Esophagus (tissue), 2 donors: Measurements from ENCODE around the gene TGFBRAP1. TPM values are rescaled to one million over a fixed set of nuclear protein-coding genes. Genes with fewer than 3 reads are reported as not detected.

Source experiments
- H3K27ac ChIP-seq, 2 donors: one replicate each; pipeline ENCODE4 v1.5.1; 2013; ENCODE audit warnings: low read depth in 2 of 2, mild to moderate bottlenecking in 2 of 2, inconsistent platforms in 1 of 2, low read length in 1 of 2, moderate library complexity in 1 of 2
- H3K27me3 ChIP-seq, 2 donors: one replicate each; pipeline ENCODE4 v1.6.1; 2013; ENCODE audit warnings: low read length in 2 of 2, control low read depth in 1 of 2, mild to moderate bottlenecking in 1 of 2; ENCODE audit not compliant: insufficient read depth in 2 of 2, control insufficient read depth in 1 of 2
- H3K36me3 ChIP-seq, 2 donors: one replicate each; pipeline ENCODE4 v1.6.1; 2013; ENCODE audit warnings: low read length in 1 of 2; ENCODE audit not compliant: control insufficient read depth in 2 of 2, insufficient read depth in 2 of 2
- H3K4me1 ChIP-seq, 2 donors: one replicate each; pipeline ENCODE4 v1.6.1; 2013; ENCODE audit warnings: low read length in 1 of 2; ENCODE audit not compliant: control insufficient read depth in 2 of 2, insufficient read depth in 2 of 2
- H3K4me3 ChIP-seq, 2 donors: one replicate each; pipeline ENCODE4 v1.5.1; 2013; ENCODE audit warnings: low read length in 2 of 2, mild to moderate bottlenecking in 2 of 2, low read depth in 1 of 2, moderate library complexity in 1 of 2
- H3K9me3 ChIP-seq, 2 donors: one replicate each; pipeline ENCODE4 v1.6.1; 2013; ENCODE audit warnings: mild to moderate bottlenecking in 2 of 2, low read depth in 1 of 2, low read length in 1 of 2, moderate library complexity in 1 of 2; ENCODE audit not compliant: control insufficient read depth in 2 of 2, insufficient read depth in 1 of 2
- WGBS, 2 donors: extraction: QIAGEN DNeasy Blood & Tissue Kit; methylation state at CpG; one replicate each; pipeline ENCODE4 v1.1.7; 2013; 5-methylcytosine and 5-hydroxymethylcytosine counted together
- polyA plus RNA-seq, 2 donors: library from polyadenylated mRNA; stranded (reverse); fragments of 200-250 nt; gene quantifications; one replicate each; pipeline ENCODE4 v1.2.3, GENCODE V29; 2013
- donor health status: healthy with polysubstance abuse.
- donor health status: Bipolar disorder and iron deficiency.

Gene TGFBRAP1
- polyA plus RNA-seq, 2 donors: 2.3 to 5.3 TPM

DNA sequence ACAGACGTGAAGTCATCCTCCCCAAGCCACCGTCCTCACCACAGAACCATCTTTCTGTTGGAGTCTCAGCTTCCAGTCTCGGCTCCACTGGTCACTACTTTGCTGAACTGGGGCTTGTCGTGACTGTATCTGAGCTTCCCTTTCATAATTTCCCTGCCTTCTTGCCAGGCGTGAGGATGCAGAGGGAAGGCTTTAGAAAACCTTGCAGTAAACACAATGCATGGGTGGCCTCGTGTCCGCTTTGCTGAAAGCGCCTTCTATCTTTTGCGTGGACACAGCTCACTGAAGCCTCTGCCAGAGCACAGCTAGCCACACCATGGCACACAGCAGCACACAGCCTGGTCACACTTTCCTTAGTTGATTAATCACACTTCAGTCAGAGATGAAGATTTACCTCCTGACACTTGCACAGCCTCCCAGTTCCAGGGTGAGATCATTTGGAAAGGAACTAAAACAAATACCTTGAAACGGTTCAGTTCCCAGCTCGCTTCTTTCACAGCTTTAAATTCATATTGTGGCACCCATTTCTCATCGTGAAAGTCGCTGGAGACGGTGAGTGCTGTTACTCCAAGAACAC lies 90.8 kb downstream of the TGFBRAP1 start:
- Histone ChIP-seq H3K4me1 (no peaks in the 10 kb centered on the region), H3K4me3 (no peak overlapping the region), H3K36me3 (no peaks in the 10 kb centered on the region), H3K9me3 (no peaks in the 10 kb centered on the region), H3K27me3 (no peaks in the 10 kb centered on the region), H3K27ac (no peak overlapping the region)
- 68 to 71% methylated on average over 14 of the region's 14 CpGs for WGBS, 2 donors

DNA sequence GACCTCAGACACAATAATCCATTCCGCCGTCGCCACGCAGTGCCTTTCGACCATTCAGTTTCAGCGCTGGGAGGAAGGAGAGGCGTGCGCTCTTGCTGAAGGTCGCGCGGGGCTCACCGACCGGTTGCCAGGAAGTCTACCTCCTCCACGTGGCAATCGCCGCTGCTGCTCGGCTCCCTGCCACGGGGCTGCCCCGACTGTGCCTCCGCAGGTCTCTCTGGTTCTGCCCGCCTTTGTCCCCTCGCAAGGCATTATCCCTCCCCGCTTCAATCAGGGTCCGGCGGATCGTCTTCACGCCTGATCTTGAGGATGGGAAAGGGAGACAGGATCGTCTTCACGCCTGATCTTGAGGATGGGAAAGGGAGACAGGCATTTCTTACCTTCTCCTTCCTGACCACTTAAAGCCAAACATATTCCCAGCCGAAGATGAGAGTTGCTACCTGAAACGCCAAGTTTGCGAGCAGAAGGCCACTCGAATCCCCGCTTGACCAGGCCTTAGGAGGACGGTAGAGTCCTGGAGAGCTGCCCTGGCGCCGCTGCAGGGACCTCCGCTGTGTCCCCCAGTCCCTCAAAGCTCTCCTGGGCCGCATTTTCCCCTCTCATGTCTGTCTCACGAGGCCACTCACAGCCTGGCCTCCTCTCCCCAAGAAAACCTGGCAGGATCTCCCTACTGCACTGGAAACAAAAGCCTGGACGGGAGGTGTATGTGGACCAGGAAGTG lies 92.3 kb downstream of the TGFBRAP1 start:
- WGBS, 2 donors: 62 to 73% methylated on average over 41 of the region's 41 CpGs
- Histone ChIP-seq H3K27me3 (no peaks in the 10 kb centered on the region), H3K4me1 (no peaks in the 10 kb centered on the region), H3K4me3 (no peak overlapping the region), H3K36me3 (no peaks in the 10 kb centered on the region), H3K27ac (no peak overlapping the region), H3K9me3 (no peaks in the 10 kb centered on the region)

DNA sequence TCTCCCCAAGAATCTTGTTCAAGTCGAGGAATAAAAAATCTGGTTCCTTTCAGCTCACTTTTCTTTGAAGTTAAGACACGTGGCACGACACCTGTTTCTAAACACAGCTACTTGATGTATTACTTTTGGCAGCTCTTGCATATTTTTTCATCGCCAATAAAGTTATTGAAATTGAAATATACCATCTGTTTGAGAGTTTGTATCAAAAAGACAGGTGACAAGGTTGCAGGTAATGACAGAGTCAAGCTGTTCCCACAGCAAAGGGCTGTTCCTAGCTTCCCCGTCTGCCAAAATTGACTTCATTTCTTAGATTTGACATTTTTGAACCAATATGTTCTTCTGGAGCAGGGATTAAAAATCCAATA lies 93.5 kb downstream of the TGFBRAP1 start:
- Histone ChIP-seq H3K27me3 (no peaks in the 10 kb centered on the region), H3K4me3 (no peak overlapping the region), H3K9me3 (no peaks in the 10 kb centered on the region), H3K36me3 (no peaks in the 10 kb centered on the region), H3K4me1 (no peaks in the 10 kb centered on the region), H3K27ac (no peak overlapping the region)
- WGBS, 2 donors: 31 to 37% methylated on average over 5 of the region's 5 CpGs

DNA sequence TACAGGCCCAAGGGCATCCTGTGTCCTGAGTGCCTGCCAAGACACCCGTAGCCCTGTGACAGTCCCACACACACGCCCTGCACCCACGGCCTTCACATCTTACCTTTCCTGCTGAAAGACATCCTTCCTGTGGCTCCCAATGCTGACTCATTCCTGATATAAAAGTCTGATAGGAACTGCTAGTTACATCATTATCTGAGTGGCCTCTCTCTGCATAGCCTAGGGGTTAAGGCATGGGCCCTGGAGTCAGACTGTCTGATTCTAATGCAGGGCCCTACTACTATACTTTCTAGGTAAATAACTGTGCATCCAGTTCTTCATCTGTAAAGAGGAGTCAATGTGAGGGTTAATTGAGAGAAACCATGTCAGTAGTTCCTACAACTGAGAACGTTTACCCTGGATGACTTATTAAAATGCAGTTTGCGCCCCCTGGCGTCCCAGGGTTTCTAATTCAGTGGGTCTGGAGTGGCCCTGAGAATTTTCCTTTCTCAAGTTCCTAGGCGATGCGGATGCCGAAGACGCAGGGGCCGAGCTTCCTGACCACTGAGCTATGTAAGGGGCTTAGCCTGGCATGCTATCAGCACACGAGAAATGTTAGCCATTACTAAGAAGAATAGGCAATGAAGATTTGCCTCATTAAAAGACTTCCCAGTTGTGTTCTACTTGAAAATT lies 94.0 kb downstream of the TGFBRAP1 start:
- WGBS, 2 donors: 8 to 10% methylated on average over 12 of the region's 12 CpGs
- Histone ChIP-seq H3K36me3 (no peaks in the 10 kb centered on the region), H3K27ac (no peak overlapping the region), H3K9me3 (no peaks in the 10 kb centered on the region), H3K27me3 (no peaks in the 10 kb centered on the region), H3K4me1 (no peaks in the 10 kb centered on the region), H3K4me3 (no peak overlapping the region)

DNA sequence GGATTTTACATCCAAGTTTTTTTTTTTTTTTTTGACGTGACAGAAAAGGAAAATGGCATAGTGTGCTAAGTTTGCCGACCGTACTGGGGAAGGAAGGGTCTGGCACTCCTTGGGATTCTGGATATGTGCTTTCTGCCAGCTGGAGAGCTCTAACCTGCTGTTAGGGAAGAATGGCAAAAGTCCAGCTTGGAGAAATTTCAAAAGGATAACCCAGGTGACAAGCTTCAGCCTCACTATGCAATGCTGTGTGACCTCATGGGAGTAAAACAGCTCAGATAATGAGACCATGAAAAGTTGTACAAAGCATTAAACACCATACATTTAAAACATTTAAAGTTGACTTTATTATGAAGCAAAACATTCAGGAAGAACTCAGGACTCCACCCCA lies 98.3 kb downstream of the TGFBRAP1 start:
- 46 to 75% methylated on average over 3 of the region's 3 CpGs for WGBS, 2 donors
- Histone ChIP-seq H3K4me3 (no peak overlapping the region), H3K27me3 (no peaks in the 10 kb centered on the region), H3K9me3 (no peaks in the 10 kb centered on the region), H3K36me3 (no peaks in the 10 kb centered on the region), H3K27ac (no peak overlapping the region), H3K4me1 (no peaks in the 10 kb centered on the region)

DNA sequence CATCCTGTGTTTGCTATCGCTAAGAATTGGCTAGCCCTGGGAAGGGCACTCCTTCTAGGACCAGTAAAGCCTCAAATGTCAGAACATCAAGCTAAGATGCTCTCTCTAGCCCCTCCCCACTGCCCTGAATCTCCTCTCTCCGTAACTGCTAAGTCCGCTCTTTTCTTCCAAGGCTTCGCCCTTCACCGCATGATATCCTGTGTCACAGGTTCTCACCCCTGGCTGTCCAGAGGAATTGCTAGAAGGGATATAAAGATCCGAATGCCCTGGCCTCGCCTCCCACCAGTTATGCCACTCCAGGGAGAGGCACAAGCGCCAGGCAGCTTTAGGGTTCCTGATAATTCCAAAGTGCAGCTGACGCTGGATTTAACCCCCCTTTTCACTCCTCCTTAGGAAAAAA lies 105.1 kb downstream of the TGFBRAP1 start:
- Histone ChIP-seq H3K4me3 (no peak overlapping the region), H3K27ac (no peak overlapping the region), H3K9me3 (no peaks in the 10 kb centered on the region), H3K4me1 (no peaks in the 10 kb centered on the region), H3K36me3 (no peaks in the 10 kb centered on the region), H3K27me3 (no peaks in the 10 kb centered on the region)
- WGBS, 2 donors: 73 to 80% methylated on average over 9 of the region's 9 CpGs

DNA sequence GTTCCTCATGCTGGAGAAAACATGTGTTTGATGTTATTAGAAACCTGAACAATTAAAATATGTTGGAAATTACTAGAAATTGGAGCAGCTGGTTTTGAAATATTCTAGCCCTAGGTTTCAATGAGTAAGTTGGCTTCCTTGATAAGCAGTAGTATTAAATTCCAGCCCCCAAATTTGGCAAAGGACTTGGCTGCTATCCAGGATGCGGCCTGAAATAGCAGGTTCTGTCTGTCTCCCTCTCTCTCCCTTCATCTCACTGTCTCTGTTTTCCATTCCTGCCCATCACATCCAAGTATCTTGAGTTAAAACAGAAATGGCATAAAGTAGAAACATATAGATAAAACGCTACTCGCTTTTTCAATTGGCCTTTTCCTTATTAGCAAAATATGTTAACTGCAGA lies 108.9 kb downstream of the TGFBRAP1 start:
- no peak overlapping the region for H3K27ac ChIP-seq
- WGBS, 2 donors: 82 to 84% methylated on average over 3 of the region's 3 CpGs
- no peaks in the 10 kb centered on the region for H3K9me3 ChIP-seq
- H3K27me3 ChIP-seq: no peaks in the 10 kb centered on the region
- no peaks in the 10 kb centered on the region for H3K4me1 ChIP-seq
- H3K36me3 ChIP-seq: no peaks in the 10 kb centered on the region
- no peak overlapping the region for H3K4me3 ChIP-seq

DNA sequence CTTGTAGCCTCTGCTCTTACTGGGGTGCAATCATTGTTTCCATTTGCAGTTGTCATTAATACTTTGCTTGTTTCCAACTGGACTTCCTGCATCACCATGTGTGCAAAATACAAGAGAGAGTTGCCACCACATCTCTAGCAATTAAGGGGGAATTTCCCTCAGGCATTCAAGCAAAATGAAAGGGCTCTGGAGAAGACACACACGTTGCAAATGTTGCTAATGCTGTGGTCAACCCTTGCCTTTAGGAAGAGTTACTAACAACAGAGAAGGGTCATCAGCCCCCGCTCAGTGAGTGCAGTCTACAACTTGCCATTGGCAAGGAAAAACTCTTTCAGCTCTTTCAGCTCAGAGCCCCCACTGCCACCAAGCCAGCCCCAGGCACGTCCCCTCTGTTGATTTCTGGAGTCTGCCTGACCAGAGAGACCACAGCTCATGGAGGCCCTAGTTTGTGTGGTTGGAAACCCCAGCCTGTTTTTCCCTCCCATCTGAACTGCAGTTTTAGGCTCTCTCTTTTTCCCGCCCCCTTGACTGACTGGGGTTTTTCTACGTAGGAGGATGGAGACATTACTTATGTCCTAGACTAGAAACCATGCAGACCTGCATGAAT lies 113.8 kb downstream of the TGFBRAP1 start:
- Histone ChIP-seq H3K4me1 (no peaks in the 10 kb centered on the region), H3K27ac (no peak overlapping the region), H3K4me3 (no peak overlapping the region), H3K27me3 (no peaks in the 10 kb centered on the region), H3K9me3 (no peaks in the 10 kb centered on the region), H3K36me3 (no peaks in the 10 kb centered on the region)
- 60 to 62% methylated on average over 5 of the region's 5 CpGs for WGBS, 2 donors
